CD14-positive monocyte (primary cell): ENCODE results near the gene SERP1. TPM values are rescaled to one million over a fixed set of nuclear protein-coding genes. Genes with fewer than 3 reads are reported as not detected.

ENCODE experiments used
- DNase-seq, 3 donors: peaks; one replicate each; pipeline ENCODE4 v3.0.0-alpha.2; 2011 to 2022
- H2AFZ ChIP-seq: 2 replicates; pipeline ENCODE4 v1.6.0; 2012; ENCODE audit warnings: mild to moderate bottlenecking, low read depth, low read length, inconsistent platforms; ENCODE audit not compliant: insufficient read depth, poor library complexity, severe bottlenecking
- H3K27ac ChIP-seq, 2 donors: 1 replicate in 1 of 2; 2 replicates in 1 of 2; pipeline ENCODE4 v1.5.1; 2012 to 2013; ENCODE audit warnings: low read length in 2 of 2, control low read depth in 1 of 2, inconsistent platforms in 1 of 2, low read depth in 1 of 2, mild to moderate bottlenecking in 1 of 2
- H3K27me3 ChIP-seq, 2 donors: one replicate each; pipeline versions ENCODE4 v1.6.0 to v1.6.1; 2011 to 2013; ENCODE audit warnings: low read length in 2 of 2; ENCODE audit not compliant: control insufficient read depth in 2 of 2, insufficient read depth in 2 of 2
- H3K36me3 ChIP-seq, 2 donors: replicated peaks in 1 of 2; 1 replicate in 1 of 2; 2 replicates in 1 of 2; pipeline versions ENCODE4 v1.5.1 to v1.6.1; 2012 to 2013; ENCODE audit warnings: low read length in 2 of 2, control low read depth in 1 of 2, inconsistent platforms in 1 of 2, mild to moderate bottlenecking in 1 of 2; ENCODE audit not compliant: insufficient read depth in 2 of 2, control insufficient read depth in 1 of 2
- H3K4me1 ChIP-seq, 2 donors: 1 replicate in 1 of 2; 2 replicates in 1 of 2; pipeline versions ENCODE4 v1.5.1 to v1.6.1; 2012 to 2013; ENCODE audit warnings: low read length in 2 of 2, control low read depth in 1 of 2, inconsistent platforms in 1 of 2, mild to moderate bottlenecking in 1 of 2, moderate library complexity in 1 of 2; ENCODE audit not compliant: insufficient read depth in 2 of 2, control insufficient read depth in 1 of 2
- H3K4me2 ChIP-seq: replicated peaks from 2 replicates; pipeline ENCODE3; 2012; ENCODE audit warnings: low read length, moderate library complexity, mild to moderate bottlenecking; ENCODE audit not compliant: poor library complexity, severe bottlenecking; ENCODE audit errors: extremely low read depth
- H3K4me3 ChIP-seq, 3 experiments: fragments of 200-600 bp in 1 of 3; sonication (generic) in 1 of 3; replicated peaks in 1 of 3; 1 replicate in 2 of 3; 2 replicates in 1 of 3; pipeline ENCODE4 v1.5.1; 2011 to 2013; ENCODE audit warnings: low read length in 3 of 3, mild to moderate bottlenecking in 3 of 3, control low read depth in 2 of 3, low read depth in 2 of 3, inconsistent platforms in 1 of 3, moderate library complexity in 1 of 3
- H3K79me2 ChIP-seq: 2 replicates; pipeline ENCODE4 v1.6.0; 2012; ENCODE audit warnings: mild to moderate bottlenecking, control low read depth, inconsistent platforms, low read length, moderate library complexity; ENCODE audit not compliant: insufficient read depth
- H3K9ac ChIP-seq: 2 replicates; pipeline ENCODE4 v1.6.0; 2017; ENCODE audit warnings: low read length, mild to moderate bottlenecking; ENCODE audit not compliant: insufficient read depth, poor library complexity, severe bottlenecking
- H3K9me3 ChIP-seq, 2 donors: replicated peaks in 1 of 2; 1 replicate in 1 of 2; 2 replicates in 1 of 2; pipeline versions ENCODE4 v1.5.1 to v1.6.1; 2012 to 2013; ENCODE audit warnings: low read length in 2 of 2, control low read depth in 1 of 2; ENCODE audit not compliant: control insufficient read depth in 1 of 2, insufficient read depth in 1 of 2
- H4K20me1 ChIP-seq: 2 replicates; pipeline ENCODE4 v1.6.0; 2012; ENCODE audit warnings: mild to moderate bottlenecking, low read length, control low read depth, moderate library complexity; ENCODE audit not compliant: insufficient read depth
- H3K27ac Mint-ChIP-seq, 7 donors: one replicate each; pipeline ENCODE4 v1.8.0; 2020; ENCODE audit warnings: mild to moderate bottlenecking in 7 of 7, mixed read lengths in 7 of 7, moderate library complexity in 6 of 7, inconsistent platforms in 2 of 7
- H3K27me3 Mint-ChIP-seq, 3 donors: one replicate each; pipeline ENCODE4 v1.8.0; 2021 to 2022; ENCODE audit warnings: low read depth in 3 of 3, mild to moderate bottlenecking in 3 of 3, mixed read lengths in 3 of 3, moderate library complexity in 3 of 3, inconsistent platforms in 1 of 3
- H3K36me3 Mint-ChIP-seq, 2 donors: one replicate each; pipeline ENCODE4 v1.8.0; 2020; ENCODE audit warnings: mixed read lengths in 2 of 2, inconsistent platforms in 1 of 2, mild to moderate bottlenecking in 1 of 2
- H3K4me1 Mint-ChIP-seq: one replicate; pipeline ENCODE4 v1.8.0; 2020; ENCODE audit warnings: mild to moderate bottlenecking, mixed read lengths
- H3K4me3 Mint-ChIP-seq, 2 donors: one replicate each; pipeline ENCODE4 v1.8.0; 2020; ENCODE audit warnings: mild to moderate bottlenecking in 2 of 2, mixed read lengths in 2 of 2, moderate library complexity in 1 of 2
- H3K9me3 Mint-ChIP-seq, 7 donors: one replicate each; pipeline ENCODE4 v1.8.0; 2020 to 2022; ENCODE audit warnings: mixed read lengths in 7 of 7, mild to moderate bottlenecking in 6 of 7, moderate library complexity in 6 of 7, inconsistent platforms in 2 of 7
- WGBS: methylation state at CpG from one replicate; pipeline ENCODE4 v1.1.5; 2013; ENCODE audit warnings: missing lambda C conversion rate; ENCODE audit not compliant: insufficient coverage; 5-methylcytosine and 5-hydroxymethylcytosine counted together
- intact Hi-C, 2 donors: fragments of 100-400 bp; cut with micrococcal nuclease; formaldehyde crosslinking; loops; one replicate each; pipeline versions ENCODE4 v1.15.0 to v1.15.1; 2023
- polyA plus RNA-seq, 3 donors: library from polyadenylated mRNA; depleted of rRNA in 1 of 3; unstranded in 2 of 3; stranded (reverse) in 1 of 3; fragments of 300-500 nt in 2 of 3; fragments of >200 nt in 1 of 3; fragmentation: Illumina TruSeq in 2 of 3; gene quantifications; 1 replicate in 2 of 3; 2 replicates in 1 of 3; pipeline ENCODE4 v1.2.3, GENCODE V29; 2012 to 2021
- TF ChIP-seq, protein P1 (sequence below): fragments of 200-600 bp; IDR thresholded peaks from one replicate; pipeline ENCODE4 v1.8.0; 2022; ENCODE audit warnings: antibody characterized with exemption, mild to moderate bottlenecking

Gene SERP1
- polyA plus RNA-seq, 3 donors: 178 to 226 (median 220) TPM

DNA sequence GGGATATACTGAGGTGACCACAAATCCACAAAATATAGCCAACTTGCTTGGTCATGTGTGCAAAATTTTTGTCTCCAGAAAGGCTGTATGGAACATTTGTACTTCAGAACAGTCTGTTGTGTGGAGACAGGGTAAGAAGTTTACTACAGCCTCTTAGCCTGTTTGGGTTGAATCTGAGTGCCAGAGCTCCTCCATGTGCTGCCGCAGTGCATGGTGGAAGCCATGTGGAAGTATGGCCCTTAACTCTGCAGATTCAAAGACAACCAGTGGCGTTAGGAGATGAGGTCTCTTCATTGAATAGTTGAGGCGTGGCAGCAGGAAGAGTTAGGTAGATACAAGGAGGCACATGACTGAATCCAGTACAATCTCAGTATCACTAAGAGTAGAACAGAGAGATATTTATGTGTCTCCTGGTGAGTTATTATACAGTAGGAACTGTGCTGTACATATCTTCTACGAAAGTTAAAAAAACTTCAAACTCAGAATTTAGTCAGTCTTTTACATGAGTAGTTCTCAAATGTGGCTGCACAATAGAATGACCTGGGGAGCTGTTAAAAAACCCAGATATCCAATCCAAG lies 9.7 kb upstream of the SERP1 start:
- Histone ChIP-seq H3K4me3 (no peak overlapping the region), H3K4me2 (no peak overlapping the region), H2AFZ (no peak overlapping the region), H3K4me1 (no peaks in the 10 kb centered on the region), H3K9ac (no peak overlapping the region), H4K20me1 (peaks cover 70% of the 10 kb centered on the region), H3K27me3 (no peaks in the 10 kb centered on the region), H3K9me3 (no peaks in the 10 kb centered on the region), H3K79me2 (peaks cover 97% of the 10 kb centered on the region), H3K27ac (peak overlapping the region in 1 of 2 donors; percentile 46), H3K36me3 (peaks cover 69 to 91% of the 10 kb centered on the region in 2 donors)
- H3K27me3 Mint-ChIP-seq: peaks cover 0 to 1% (median 0%) of the 10 kb centered on the region in 3 donors
- peaks cover 2% of the 10 kb centered on the region for H3K4me1 Mint-ChIP-seq
- no peak overlapping the region for H3K4me3 Mint-ChIP-seq
- 87% methylated on average over 3 of the region's 4 CpGs for WGBS
- no peak for DNase-seq
- H3K9me3 Mint-ChIP-seq: no peaks in the 10 kb centered on the region
- TF ChIP-seq, protein P1, sequence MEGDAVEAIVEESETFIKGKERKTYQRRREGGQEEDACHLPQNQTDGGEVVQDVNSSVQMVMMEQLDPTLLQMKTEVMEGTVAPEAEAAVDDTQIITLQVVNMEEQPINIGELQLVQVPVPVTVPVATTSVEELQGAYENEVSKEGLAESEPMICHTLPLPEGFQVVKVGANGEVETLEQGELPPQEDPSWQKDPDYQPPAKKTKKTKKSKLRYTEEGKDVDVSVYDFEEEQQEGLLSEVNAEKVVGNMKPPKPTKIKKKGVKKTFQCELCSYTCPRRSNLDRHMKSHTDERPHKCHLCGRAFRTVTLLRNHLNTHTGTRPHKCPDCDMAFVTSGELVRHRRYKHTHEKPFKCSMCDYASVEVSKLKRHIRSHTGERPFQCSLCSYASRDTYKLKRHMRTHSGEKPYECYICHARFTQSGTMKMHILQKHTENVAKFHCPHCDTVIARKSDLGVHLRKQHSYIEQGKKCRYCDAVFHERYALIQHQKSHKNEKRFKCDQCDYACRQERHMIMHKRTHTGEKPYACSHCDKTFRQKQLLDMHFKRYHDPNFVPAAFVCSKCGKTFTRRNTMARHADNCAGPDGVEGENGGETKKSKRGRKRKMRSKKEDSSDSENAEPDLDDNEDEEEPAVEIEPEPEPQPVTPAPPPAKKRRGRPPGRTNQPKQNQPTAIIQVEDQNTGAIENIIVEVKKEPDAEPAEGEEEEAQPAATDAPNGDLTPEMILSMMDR: no peak
- intact Hi-C loops: no loop called here
- H3K36me3 Mint-ChIP-seq: peaks cover 50 to 71% of the 10 kb centered on the region in 2 donors
- H3K27ac Mint-ChIP-seq: peak overlapping the region in 3 of 7 donors; percentile 37 to 82 (median 45)

- peak overlapping the region; percentile 72 to 98 (median 96) for H3K4me3 ChIP-seq
- no peaks in the 10 kb centered on the region for H3K27me3 ChIP-seq
- H3K9me3 ChIP-seq: no peaks in the 10 kb centered on the region
- peak overlapping the region; percentile 96 to 100 (median 99) for H3K27ac Mint-ChIP-seq
- peaks cover 28% of the 10 kb centered on the region for H4K20me1 ChIP-seq
- peaks cover 21 to 25% of the 10 kb centered on the region in 2 donors for H3K36me3 Mint-ChIP-seq
- peak in 2 of 3 donors; percentile 30 to 64 for DNase-seq
- peak overlapping the region; percentile 93 to 99 for H3K27ac ChIP-seq
- H3K79me2 ChIP-seq: peaks cover 87% of the 10 kb centered on the region
- intact Hi-C loops: loop anchor here (2.0 to 10.0 kb wide), 5 partner anchors 55 to 218 kb away; partner anchors contain the start of genes SIAH2 (in 2 of the 2), TSC22D2 (in 2 of the 2) and SELENOT (in 1 of the 2)
- peaks cover 43% of the 10 kb centered on the region for H3K4me1 Mint-ChIP-seq
- peak overlapping the region; percentile 99 for H3K4me3 Mint-ChIP-seq
- TF ChIP-seq, protein P1: no peak
- peaks cover 27 to 47% of the 10 kb centered on the region in 2 donors for H3K4me1 ChIP-seq
- peak overlapping the region; percentile 87 for H3K4me2 ChIP-seq
- peaks cover 0 to 3% (median 0%) of the 10 kb centered on the region in 3 donors for H3K27me3 Mint-ChIP-seq
- peaks cover 18 to 36% of the 10 kb centered on the region in 2 donors for H3K36me3 ChIP-seq
- H3K9ac ChIP-seq: peak overlapping the region; percentile 84
- H3K9me3 Mint-ChIP-seq: no peaks in the 10 kb centered on the region
- H2AFZ ChIP-seq: peak overlapping the region; percentile 80
- WGBS: no CpG with 5 or more reads among the region's 7 CpGs
Measured at GRCh38 chr3:150547045-150547741, 897 bp upstream of the SERP1 start.
